ENCODE measurements around the gene GMPPA. TPM values are rescaled to one million over a fixed set of nuclear protein-coding genes. Genes with fewer than 3 reads are reported as not detected.

GMPPA gene
- total RNA-seq, 2 donors from 2014 or later, result 21.6 to 23.3 TPM

DNA sequence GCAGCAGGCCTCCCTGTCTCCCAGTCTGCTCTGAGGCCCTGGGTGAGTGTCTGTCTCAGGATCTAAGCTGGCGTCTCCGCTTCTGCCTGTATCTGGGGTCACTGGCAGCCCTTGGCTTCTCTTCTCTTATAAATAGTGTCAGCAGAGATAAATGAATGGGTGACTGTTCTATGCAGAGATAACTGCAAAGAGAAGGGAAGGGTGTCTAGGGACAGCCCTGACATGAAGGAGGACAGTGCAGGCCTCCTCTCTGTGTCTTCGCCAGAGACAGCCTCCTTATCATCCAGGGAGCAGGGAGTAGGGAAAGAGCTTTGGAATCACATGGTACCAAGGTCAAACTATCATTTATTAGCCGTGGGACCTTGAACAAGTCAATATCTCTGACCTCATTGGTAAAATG is 28.3 kb upstream of the GMPPA start:
- H3K4me3 ChIP-seq, result no peak overlapping the region
- peaks cover 53% of the 10 kb centered on the region for H3K36me3 ChIP-seq
- H3K4me1 ChIP-seq, result peaks cover 0 to 72% of the 10 kb centered on the region in 2 donors
- no peak for TF ChIP-seq CTCF (IDR thresholded peaks at IDR 0.05)
- DNase-seq (ENCODE audit: low spot score), result no peak
- H3K27me3 ChIP-seq, result no peaks in the 10 kb centered on the region
- peak overlapping the region; percentile 70 to 79 for H3K27ac ChIP-seq
- no peaks in the 10 kb centered on the region for H3K9me3 ChIP-seq

DNA sequence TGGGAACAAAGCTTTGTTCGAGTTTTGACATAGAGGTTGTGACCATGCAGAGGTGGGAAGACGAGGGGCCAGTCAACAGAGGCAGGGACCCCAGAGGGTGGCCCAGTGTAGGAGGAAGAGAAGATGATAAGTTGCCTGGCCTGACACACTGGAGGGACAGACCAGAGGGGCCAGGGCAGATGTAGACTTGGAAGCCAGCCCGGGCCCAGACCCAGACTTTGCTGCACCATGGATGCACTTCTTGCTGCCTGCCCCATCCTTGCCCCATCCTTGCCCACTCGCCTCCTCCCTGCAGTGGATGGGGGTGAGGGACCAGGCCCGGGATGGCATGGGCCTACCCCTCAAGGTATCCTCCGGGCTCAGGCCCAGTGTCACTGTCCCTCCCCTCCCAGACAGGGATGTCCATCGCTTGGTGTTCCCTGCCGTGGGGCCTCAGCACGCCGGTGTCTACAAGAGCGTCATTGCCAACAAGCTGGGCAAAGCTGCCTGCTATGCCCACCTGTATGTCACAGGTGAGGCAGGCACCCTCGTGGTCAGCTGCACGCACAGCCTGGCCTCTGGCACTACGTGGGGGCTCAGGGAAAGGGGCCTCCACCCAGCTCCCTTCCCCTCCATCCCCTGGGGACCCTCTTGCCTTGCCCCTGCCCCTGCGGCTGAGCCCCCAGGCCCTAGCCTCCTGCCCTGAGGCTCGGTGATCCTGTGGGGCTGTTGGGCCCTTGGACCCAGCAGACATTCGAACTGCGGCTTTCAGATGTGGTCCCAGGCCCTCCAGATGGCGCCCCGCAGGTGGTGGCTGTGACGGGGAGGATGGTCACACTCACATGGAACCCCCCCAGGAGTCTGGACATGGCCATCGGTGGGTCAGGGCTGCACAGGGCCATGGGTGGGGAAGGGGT is 27.0 kb upstream of the GMPPA start:
- Histone ChIP-seq H3K27ac (peak overlapping the region; percentile 70 to 79), H3K4me1 (peaks cover 0 to 72% of the 10 kb centered on the region in 2 donors), H3K36me3 (peaks cover 45% of the 10 kb centered on the region), H3K4me3 (no peak overlapping the region), H3K9me3 (no peaks in the 10 kb centered on the region), H3K27me3 (no peaks in the 10 kb centered on the region)
- DNase-seq (ENCODE audit: low spot score), result no peak
- no peak for TF ChIP-seq CTCF (IDR thresholded peaks at IDR 0.05)

DNA sequence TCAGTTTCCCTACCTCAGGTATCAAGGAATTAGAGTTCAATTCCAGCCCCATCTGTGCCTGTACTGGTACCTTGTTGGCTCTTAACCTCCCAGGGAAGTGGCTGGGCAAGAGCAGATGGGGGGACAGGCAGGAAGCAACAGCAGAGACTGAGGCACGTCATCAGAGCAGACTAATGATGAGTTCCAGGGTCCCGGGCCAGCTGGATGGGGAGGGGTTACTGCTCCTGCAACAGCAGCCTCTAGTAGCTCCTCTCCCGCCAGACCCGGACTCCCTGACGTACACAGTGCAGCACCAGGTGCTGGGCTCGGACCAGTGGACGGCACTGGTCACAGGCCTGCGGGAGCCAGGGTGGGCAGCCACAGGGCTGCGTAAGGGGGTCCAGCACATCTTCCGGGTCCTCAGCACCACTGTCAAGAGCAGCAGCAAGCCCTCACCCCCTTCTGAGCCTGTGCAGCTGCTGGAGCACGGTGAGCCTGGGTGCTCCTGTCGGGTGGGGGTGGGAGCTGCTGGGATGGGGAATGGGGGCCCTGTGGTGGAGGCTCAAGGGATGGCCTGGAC is 26.0 kb upstream of the GMPPA start:
- TF ChIP-seq CTCF (IDR thresholded peaks at IDR 0.05), result no peak
- no peak for DNase-seq (ENCODE audit: low spot score)
- Histone ChIP-seq H3K4me1 (peaks cover 0 to 70% of the 10 kb centered on the region in 2 donors), H3K27ac (peak overlapping the region in 1 of 2 donors; percentile 70), H3K9me3 (no peaks in the 10 kb centered on the region), H3K4me3 (no peak overlapping the region), H3K36me3 (peaks cover 45% of the 10 kb centered on the region), H3K27me3 (no peaks in the 10 kb centered on the region)

DNA sequence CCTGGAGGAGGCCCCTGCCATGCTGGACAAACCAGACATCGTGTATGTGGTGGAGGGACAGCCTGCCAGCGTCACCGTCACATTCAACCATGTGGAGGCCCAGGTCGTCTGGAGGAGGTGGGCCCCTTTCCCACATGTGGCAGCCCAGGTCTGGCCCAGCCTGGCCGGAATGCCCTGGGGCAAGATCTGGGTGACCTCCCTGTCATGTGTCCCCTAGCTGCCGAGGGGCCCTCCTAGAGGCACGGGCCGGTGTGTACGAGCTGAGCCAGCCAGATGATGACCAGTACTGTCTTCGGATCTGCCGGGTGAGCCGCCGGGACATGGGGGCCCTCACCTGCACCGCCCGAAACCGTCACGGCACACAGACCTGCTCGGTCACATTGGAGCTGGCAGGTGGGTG is 25.2 kb upstream of the GMPPA start:
- Histone ChIP-seq H3K4me1 (peaks cover 0 to 68% of the 10 kb centered on the region in 2 donors), H3K36me3 (peaks cover 48% of the 10 kb centered on the region)
- no peak for DNase-seq (ENCODE audit: low spot score)

GRCh38 chr2:219474285-219475060 is 24.2 kb upstream of the GMPPA start:
- Histone ChIP-seq H3K27ac (peak overlapping the region; percentile 70 to 75), H3K36me3 (peaks cover 44% of the 10 kb centered on the region)

More for the DNA sequence above, 25.2 kb upstream of the GMPPA start:
- Histone ChIP-seq H3K9me3 (no peaks in the 10 kb centered on the region), H3K27ac (peak overlapping the region; percentile 70 to 75), H3K27me3 (no peaks in the 10 kb centered on the region), H3K4me3 (no peak overlapping the region)
- TF ChIP-seq CTCF (IDR thresholded peaks at IDR 0.05), result no peak

More at GRCh38 chr2:219474285-219475060, 24.2 kb upstream of the GMPPA start:
- Histone ChIP-seq H3K9me3 (no peaks in the 10 kb centered on the region), H3K27me3 (no peaks in the 10 kb centered on the region), H3K4me3 (no peak overlapping the region), H3K4me1 (peaks cover 0 to 60% of the 10 kb centered on the region in 2 donors)
- TF ChIP-seq CTCF (IDR thresholded peaks at IDR 0.05), result no peak
- no peak for DNase-seq (ENCODE audit: low spot score)

All from right atrium auricular region (tissue), 2 donors.